Endometrium (tissue), 2 donors: ENCODE measurements around the gene GAK.

ENCODE experiments used
- FAIRE-seq: peaks from 2 replicates; lab custom pipeline; 2012; peaks lifted over from hg19 to GRCh38; lab: Jason Lieb, UNC
- donor health status: control.
- donor health status: control.

Gene GAK

DNA sequence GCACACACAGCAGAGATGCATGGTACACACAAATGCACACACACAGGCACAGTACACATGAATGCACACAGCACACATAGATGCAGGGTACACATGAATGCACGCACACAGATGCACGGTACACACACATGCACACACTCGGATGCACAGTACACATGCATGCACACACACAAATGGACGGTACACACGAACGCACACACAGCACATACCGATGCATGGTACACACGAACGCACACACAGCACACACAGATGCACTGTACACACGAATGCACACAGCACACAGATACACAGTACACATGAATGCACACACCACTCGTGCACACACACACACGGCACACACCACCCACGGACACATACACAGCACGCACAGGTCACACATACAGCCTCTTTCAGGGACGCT, 62.3 kb downstream of the GAK start:
- FAIRE-seq: no peak

DNA sequence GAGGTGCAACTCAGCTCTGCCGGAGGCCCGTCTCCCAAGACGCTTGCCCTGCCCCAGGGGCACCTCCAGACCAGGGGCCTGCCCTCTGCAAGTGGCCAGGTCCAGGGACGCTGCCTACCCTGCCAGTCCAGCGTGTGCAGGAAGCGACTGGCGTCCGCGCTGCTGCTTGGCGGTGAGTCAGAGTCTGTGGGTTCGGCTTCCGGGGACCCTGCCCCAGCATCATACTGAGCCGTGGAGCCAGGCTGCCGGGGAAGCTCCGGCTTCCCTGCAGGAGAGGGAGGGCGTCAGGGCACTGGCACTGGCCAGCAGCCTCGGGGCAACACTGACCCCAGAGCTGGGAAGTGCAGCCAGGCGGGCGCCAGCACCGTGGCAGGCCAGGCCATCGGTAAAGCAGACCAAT, 63.7 kb downstream of the GAK start:
- FAIRE-seq: no peak

DNA sequence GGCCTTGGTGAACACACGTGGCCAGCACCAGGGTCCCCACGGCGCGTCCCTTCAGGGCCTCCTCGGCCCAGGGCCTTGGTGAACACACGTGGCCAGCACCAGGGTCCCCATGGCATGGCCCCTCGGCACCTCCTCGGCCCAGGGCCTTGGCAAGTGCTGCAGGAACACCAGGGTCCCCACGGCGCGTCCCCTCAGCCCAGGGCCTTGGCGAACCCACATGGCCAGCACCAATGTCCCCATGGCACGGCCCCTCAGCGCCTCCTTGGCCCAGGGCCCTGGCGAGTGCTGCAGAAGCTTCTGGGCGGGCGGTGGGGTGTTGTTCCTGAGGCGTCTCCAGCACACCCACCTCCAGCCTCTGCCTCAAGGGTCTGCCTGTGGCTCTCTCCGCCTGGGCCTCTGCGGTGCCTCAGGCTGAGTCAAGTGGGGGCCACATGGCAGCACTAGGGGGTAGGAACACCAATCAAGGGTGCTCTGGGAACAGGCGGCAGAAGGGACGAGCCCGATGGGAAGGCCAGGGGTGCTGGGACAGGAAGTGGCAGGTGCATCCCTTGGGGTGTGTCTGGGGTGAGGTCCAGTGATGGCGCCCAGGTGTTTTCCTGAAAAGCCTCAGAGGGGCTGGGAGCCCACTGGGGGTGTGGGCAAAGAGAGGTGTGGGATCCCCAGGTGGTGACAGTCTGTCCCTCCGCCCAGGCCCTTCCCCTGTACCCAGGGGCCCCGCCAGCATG, 64.4 kb downstream of the GAK start:
- no peak for FAIRE-seq

DNA sequence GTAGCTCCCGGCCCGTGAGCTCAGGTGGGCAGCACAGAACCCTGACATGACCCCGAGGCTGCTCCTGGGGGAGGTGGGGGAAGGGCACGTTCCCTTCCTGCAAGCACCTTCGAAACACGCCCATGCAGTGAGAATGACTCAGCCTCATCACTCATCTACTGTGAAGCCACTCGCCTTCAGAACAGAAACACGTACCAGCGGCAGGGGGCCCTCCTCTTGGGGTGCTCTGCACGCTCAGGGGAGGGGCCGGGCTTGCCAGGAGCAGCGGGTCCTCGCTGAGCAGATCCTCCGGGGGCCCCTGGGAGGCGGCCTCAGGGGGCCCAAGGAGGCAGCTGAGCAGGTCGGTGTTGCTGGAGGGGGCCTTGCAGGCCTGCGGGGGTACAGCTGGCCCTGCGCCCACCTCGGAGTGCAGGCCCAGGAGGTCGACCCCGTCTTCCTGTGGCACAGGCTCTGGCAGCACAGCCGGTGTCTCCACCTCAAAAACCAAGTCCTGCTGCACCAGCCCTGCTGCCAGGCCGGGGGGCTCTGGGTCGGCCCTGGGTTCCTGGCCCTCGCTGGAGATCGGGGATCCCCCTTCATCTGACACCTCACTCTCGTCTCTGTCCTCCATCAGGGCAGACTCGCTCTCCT, 65.2 kb downstream of the GAK start:
- FAIRE-seq: no peak

DNA sequence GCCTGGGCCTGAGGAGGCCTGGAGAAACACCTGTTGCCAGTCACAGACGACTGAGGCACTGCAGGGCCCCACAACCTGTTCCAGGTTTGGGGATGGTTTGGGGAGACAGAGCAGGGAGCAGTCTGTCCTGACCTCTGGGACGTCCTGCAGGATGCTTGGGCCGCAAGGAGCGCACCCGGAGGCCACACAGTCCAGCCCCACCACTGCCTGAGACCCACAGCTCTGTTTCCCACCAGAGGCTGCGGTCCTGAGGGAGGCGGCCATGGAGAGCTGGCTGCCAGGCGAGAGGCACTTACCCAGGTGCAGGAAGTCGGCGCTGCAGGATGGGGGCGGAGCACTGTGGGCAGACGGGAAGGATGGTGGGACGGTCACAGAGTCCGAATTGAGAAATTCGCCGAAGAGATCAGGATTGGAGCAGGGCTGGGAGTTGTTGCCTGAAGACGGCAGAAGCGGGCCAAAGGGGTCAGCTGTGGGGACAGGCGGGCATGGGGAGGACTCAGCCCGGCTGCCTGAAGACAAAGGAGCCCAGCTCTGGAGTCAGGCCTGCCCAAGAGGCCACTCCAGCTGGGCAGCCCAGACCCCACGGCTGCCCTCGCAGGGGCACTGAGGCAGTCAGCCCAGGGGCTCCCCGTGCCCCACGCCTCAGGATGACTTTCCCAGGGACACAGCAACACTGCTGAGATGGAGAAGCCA, 65.9 kb downstream of the GAK start:
- no peak for FAIRE-seq

DNA sequence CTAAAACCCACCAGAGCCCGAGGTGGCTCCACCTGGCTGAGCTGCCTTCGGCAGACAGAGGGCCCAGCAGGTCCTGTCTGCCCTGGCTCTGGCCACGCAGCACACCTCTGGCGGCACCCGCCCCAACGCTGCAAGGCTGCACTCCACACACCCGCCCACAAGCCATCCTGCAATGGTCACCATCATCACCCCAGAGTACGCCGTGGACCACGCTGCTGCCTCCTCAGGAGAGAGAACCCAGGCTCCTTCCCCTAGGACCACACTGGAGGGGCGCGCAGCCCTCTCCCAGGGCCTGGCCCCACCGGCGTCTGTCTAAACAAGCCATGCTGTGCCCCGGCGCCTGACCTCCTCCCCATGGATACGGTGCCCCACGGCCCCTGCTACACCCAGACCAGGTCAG, 66.5 kb downstream of the GAK start:
- no peak for FAIRE-seq

DNA sequence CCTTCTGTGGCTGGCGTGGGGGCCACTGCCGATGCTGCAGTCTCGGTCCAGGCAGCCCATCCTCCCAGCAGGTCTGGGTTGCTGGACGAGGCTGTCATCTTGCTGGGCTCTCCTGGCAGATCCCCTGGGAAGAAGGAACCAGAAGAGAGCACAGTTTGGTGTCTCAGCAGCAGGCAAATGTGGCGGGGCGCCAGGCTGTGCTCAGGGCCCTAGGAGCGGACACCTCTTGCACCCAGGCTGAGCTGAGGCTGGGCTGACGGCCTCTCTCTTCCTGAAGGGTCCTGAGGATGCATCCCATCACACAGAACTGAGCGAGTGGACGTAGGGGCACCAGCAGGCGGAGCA, 67.0 kb downstream of the GAK start:
- no peak for FAIRE-seq

DNA sequence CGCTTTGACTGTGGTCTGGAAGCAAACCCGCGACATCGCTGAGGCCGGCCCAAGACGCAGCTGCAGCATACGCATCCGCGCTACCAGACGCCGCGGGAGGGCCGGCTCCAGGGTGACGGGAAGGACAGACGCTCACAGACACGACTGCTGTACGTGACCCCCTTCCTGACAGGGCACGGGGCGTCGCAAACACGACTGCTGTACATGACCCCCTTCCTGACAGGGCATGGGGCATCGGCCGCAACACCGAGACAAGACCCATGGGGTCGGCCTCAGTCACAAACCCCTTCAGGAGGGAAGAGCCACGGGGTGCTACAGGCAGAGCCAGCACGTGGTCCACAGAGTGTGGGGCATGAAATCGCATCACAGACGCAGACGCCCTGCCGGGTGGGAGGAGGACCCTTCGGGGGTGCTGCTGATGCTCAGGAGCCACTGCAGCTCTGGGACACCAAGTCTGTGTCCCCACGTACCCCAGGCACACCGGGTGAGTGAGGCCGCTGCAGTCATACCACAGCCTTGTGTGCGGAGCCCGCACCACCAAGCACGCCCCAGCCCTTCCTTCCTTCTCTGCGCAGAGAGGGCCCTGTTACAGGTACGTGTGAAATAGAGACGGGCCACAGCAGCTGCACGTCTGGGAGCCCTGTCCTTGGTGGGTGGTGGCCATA, 67.5 kb downstream of the GAK start:
- FAIRE-seq: no peak

DNA sequence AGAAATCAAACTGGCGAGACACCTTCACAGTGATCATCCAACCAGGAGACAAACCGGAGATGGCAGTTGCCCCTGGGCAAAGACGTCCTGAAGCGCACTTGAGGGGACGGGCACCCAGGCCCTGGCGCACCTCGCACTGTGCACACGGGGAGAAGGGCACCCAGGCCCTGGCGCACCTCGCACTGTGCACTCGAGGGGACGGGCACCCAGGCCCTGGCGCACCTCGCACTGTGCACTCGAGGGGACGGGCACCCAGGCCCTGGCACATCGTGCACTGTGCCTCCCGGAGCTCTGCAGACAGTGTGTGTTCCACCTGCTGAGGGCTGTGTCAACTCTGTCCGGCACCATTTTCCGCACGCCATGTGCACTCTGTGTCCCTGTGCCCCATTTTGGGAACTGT, 71.6 kb downstream of the GAK start:
- FAIRE-seq: no peak

DNA sequence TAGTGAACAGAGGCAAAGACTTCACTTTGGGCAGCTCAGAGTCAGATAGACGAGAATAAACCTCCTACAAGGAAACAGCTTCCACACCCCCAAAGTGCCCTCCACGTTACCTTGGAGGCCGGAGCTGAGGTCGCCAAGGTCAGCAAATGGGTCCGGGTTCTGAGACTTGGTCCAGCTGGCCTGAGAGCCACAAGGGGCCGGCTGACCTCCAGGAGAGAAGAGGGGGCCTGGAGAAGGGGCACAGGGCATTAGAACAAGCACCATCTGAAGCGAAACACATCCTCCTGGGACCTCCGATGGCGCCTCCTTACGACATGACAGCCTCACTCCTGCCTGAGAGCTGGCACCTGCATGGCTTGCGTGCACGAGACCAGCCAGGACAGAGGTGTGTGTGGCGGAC, 72.6 kb downstream of the GAK start:
- FAIRE-seq: no peak

DNA sequence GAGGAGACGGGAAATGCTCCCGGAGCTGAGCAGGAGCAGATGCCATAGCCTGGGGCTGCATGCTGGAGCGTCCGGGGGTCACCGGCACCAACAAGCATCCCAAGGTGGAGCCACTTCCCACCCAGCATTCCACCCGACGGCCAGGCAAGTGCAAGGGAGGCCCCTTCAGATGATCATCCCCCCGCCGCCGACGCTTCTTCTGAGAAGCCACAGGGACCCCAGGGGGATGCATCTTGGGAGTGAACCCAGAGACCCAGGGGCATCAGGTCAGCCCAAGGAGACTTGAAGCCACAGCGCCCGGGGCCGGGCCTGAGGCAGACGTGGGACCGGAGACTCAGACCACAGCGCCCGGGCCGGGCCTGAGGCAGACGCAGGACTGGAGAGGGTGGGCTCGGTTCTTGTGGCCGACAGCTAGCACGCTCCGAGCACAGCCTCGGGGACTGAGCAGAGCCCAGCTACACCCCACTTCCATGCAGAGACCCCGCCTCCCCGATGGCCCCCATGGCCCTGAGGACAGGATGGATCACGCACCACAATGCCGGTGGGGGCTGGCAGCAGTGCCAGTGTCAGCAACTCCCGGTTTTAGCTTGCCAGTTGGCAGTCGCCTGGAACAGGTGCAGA, 73.2 kb downstream of the GAK start:
- no peak for FAIRE-seq

DNA sequence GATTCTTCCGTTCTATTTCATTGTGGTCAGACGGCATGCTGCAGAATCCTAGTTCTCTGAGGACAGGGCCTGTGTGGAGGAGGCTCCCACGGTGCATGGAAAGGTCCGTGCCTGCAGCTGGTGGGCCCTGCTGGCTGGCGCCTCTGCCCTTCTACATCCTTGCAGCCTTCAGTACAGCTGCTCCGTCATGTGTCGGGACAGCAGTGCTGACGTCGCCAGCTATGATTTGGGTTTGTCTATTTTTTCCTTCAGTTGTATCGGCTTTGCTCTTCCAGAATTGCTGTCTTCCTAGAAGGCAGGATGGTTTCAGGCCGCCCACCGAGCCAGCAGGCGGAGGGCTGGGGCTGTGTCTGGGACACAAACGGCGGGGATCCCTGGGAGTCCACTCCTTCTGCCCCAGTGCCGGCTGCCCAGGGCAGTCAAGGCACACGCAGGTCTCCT, 74.1 kb downstream of the GAK start:
- FAIRE-seq: no peak

DNA sequence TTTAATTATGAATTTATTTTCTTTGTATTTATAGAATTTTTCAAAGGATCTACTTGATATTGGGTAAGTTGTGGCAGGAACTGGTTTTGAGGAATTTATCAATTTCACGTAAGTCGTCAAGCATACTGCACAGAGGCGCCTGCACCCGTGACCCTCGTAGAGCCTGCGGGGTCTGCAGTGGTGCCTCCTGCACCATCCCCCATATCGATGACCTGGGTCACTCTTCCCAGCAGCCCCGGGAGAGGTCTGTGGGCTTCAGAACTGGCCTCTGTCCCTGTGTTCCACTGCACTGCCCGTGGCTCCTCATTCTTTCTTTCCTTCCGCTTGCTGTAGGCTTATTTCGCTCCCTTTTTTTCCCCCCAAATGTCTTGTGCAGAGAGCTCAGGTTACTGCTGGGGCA, 74.7 kb downstream of the GAK start:
- FAIRE-seq: no peak

DNA sequence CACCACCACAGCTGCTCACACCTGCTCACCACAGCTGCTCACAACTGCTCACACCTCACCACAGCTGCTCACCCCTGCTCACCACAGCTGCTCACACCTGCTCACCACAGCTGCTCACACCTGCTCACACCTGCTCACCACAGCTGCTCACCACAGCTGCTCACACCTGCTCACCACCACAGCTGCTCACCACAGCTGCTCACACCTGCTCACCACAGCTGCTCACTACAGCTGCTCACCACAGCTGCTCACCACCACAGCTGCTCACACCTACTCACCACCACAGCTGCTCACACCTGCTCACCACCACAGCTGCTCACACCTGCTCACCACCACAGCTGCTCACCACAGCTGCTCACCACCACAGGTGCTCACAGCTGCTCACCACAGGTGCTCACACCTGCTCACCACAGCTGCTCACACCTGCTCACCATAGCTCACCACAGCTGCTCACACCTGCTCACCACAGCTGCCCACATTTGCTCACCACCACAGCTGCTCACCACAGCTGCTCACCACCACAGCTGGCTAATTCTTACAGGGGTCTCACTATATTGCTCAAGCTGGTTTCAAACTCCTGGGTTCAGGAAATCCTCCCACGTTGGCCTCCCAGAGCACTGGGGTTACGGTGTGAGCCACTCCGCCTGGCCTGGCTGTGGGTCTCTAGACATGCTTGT, 75.8 kb downstream of the GAK start:
- no peak for FAIRE-seq

DNA sequence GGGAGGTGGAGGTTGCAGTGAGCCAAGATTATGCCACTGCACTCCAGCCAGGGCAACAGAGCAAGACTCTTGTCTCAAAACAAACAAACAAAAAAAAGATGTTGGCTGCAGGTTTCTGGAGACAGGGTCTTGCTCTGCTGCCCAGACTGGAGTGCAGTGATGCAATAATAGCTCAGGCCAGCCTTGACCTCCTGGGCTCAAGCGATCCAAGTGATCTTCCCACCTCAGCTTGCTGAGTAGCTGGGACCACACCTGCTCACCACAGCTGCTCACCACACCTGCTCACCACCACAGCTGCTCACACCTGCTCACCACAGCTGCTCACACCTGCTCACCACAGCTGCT, 76.3 kb downstream of the GAK start:
- FAIRE-seq: no peak

DNA sequence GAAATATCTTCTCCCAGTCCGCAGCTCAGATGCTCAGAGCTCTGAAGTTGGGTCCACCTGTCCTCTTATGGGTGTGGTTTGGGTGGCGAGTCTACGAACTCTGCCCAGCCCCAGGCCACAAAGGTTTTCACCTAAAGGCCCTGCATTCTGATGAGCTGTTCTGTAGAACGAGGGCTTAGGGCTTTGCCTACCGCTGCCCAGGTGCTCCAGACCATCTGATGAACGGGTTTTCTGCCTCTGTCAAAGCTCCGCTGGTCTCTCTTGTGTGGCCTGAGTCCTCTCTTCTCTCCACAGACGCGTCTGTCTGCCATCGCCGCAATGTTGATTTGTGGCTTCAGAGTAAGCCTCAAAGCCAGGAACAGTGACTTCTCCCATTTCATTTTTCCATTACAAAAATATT, 77.8 kb downstream of the GAK start:
- FAIRE-seq: no peak

DNA sequence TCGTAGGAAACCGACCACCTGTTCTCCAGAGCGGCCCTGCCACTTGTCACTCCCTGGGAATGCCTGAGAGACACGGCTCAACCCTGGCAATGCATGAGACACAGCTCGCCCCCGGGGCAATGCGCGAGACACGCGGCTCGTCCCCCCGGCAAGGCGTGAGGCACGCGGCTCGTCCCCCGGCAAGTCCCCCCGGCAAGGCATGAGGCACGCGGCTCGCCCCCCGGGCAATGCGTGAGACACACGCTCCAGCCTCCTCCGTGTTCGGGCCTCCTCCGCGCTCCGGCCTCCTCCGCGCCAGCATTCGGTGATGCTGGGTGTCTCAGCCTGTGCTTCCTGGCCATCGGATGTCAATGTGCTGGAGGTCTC, 78.7 kb downstream of the GAK start:
- FAIRE-seq: no peak

DNA sequence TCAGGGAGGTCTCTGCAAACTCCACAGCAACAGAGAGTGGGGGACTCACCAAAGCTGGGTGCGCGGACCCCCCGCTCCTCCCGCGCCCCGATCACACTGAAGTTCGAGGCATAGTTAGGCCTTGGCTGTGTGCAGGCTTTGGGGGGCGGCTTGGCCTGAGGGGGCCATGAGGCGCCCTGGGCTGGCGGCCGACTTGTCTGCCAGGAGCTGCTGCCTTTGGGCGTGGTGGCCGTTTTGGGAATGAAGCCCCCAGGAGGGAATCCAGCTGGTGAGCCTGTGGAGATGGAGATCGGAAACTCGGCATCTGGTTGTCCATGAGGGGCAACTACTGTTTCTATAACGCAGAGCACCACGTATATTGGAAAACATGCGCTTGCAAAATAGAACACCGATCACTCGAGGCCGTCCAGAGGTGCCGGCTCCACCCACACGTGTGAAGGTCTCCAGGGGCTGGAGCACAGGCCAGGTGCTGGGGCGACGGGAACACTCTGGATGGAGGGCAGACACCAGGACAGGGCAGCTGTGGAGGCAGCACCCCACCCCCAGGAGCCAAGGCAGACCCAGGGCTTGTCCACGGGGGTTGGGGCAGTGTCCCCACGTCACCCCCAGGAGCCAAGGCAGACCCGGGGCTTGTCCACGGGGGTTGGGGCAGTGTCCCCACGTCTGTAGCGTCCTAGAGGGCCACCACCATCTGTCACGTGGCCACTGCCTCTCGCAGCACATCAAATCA, 80.2 kb downstream of the GAK start:
- FAIRE-seq: no peak

DNA sequence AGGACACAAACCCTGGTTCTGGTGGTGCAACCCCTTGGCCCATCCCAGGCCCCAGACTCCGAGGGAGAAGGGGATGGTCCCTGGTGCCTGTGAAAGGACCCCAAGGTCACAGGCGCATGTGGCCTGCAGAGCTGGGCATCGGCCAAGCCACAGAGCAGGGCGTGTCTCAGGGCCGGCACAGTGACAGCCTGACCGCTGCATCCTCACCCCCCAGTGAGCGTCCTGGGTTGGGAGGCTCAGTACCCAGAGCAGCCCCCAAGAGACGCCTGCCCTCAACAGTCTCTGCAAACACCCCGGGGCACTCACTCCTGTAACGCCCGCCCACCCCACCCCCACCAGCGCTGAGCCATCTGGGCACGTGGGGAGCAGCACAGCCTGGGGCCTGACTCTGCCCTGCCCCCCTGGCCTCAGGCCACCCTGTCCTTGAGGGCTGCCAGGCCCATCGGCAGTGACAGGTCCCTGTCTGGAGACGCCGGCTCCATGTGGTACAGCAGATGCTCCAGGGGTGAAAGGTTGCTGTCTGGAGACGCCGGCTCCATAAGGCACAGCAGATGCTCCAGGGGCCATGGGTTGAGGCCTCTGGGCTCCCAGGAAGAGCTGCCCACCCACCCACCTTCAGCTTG, 81.7 kb downstream of the GAK start:
- FAIRE-seq: no peak

DNA sequence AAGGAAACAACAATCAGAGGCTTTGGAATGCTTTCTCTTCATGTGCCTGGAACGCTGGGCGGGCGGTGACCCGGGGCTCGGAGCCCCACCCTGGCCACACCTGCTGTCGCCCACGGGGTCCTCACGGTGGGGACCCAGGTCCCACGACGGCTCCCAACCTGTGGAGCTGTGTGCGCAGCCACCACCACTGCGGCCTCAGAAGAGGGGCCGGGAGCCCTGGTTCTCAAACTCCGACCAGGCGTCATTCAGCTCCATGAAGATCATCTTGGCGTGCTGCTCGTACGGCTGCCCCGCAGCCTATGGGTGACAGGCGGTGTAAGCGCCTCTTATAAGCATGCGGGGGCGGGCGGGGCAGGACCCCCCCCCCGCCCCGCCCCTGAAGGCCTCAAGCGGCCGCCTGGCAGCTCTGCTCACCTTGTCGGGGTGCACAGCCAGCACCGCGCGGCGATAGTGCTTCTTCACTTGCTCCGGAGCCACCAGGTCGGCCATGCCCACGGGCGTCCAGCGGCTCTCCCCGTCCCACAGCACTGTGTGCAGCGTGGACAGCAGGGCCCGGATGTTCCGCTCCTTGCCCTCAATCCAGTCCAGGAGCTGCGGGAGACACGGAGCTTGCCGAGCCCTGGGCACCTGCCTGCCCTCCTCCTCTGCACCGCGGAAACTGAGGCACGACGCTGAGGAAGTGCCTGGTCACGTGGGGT, 82.5 kb downstream of the GAK start:
- no peak for FAIRE-seq
